GM12878 (cell line): Measurements from ENCODE around the gene CNKSR3. TPM values are rescaled to one million over a fixed set of nuclear protein-coding genes. Genes with fewer than 3 reads are reported as not detected.

Experiments used
- ATAC-seq: fragments of 200-7000 bp; cut with Tn5 transposase; 3 replicates; pipeline ENCODE4 v1.9.1; 2020; ENCODE audit warnings: mild to moderate bottlenecking, moderate library complexity
- BruUV-seq: library from RNA; stranded (reverse); fragments of 400-500 nt; replicated peaks from 2 replicates; lab custom pipeline; 2021; lab: Mats Ljungman, UMichigan
- CTCF ChIA-PET: fragments of 300-600 bp; sonication (Branson Sonifier 250); formaldehyde crosslinking; extraction: SDS; loops from one replicate; lab custom pipeline; 2021; ENCODE audit warnings: inconsistent platforms; lab: Yijun Ruan, JAX
- POLR2A ChIA-PET: fragments of 350-600 bp; formaldehyde crosslinking; extraction: SDS; loops from one replicate; lab custom pipeline; 2021; ENCODE audit warnings: inconsistent platforms; lab: Charles Lee
- RAD21 ChIA-PET: fragments of 300-600 bp; sonication (Branson Sonifier 250); formaldehyde crosslinking; loops from one replicate; lab custom pipeline; 2023; ENCODE audit warnings: antibody characterized with exemption; ENCODE audit not compliant: unreplicated experiment; lab: Charles Lee
- SMC1A ChIA-PET: fragments of 300-600 bp; sonication (Branson Sonifier 250); formaldehyde crosslinking; loops from one replicate; lab custom pipeline; 2023; ENCODE audit not compliant: unreplicated experiment, uncharacterized antibody; lab: Charles Lee
- DNase-seq: peaks from one replicate; pipeline ENCODE4 v3.0.0-alpha.2; 2011; ENCODE audit warnings: low read depth, low spot score
- FAIRE-seq: peaks from 3 replicates; lab custom pipeline; 2011; peaks lifted over from hg19 to GRCh38; lab: Jason Lieb, UNC
- H2AFZ ChIP-seq: 2 replicates; pipeline ENCODE4 v1.6.0; 2011; ENCODE audit warnings: low read depth, low read length, control low read depth; ENCODE audit not compliant: control insufficient read depth
- H3K27ac ChIP-seq: 2 replicates; pipeline ENCODE4 v1.5.1; 2011; ENCODE audit warnings: control low read depth; ENCODE audit not compliant: control insufficient read depth, insufficient read depth
- H3K27me3 ChIP-seq, 2 experiments: replicated peaks in 1 of 2; 2 replicates each; pipeline versions ENCODE4 v1.6.0 to v1.6.1; 2011; ENCODE audit warnings: low read length in 1 of 2; ENCODE audit not compliant: control insufficient read depth in 2 of 2, insufficient read depth in 2 of 2
- H3K36me3 ChIP-seq, 2 experiments: 2 replicates each; pipeline ENCODE4 v1.5.1; 2011; ENCODE audit warnings: low read length in 1 of 2; ENCODE audit not compliant: control insufficient read depth in 2 of 2, insufficient read depth in 2 of 2
- H3K4me1 ChIP-seq: 2 replicates; pipeline ENCODE4 v1.6.1; 2011; ENCODE audit warnings: mild to moderate bottlenecking, low read length, moderate library complexity, mixed read lengths; ENCODE audit not compliant: control insufficient read depth, insufficient read depth
- H3K4me2 ChIP-seq: 2 replicates; pipeline ENCODE4 v1.6.0; 2011; ENCODE audit warnings: control low read depth; ENCODE audit not compliant: control insufficient read depth, insufficient read depth
- H3K4me3 ChIP-seq: fragments of 200-600 bp; sonication (generic); 2 replicates; pipeline ENCODE4 v1.5.1; 2016
- H3K79me2 ChIP-seq: 2 replicates; pipeline ENCODE4 v1.6.0; 2011; ENCODE audit warnings: low read length; ENCODE audit not compliant: control insufficient read depth, insufficient read depth
- H3K9ac ChIP-seq: 2 replicates; pipeline ENCODE4 v1.8.0; 2011; ENCODE audit warnings: low read length, control low read depth, mixed read lengths; ENCODE audit not compliant: control insufficient read depth, insufficient read depth
- H3K9me3 ChIP-seq: replicated peaks from 3 replicates; pipeline ENCODE4 v1.5.1; 2011; ENCODE audit warnings: mild to moderate bottlenecking, low read length; ENCODE audit not compliant: control insufficient read depth, insufficient read depth
- H4K20me1 ChIP-seq: 2 replicates; pipeline ENCODE4 v1.6.0; 2011; ENCODE audit not compliant: control insufficient read depth, insufficient read depth
- JUND ChIP-seq: IDR thresholded peaks from 2 replicates; pipeline ENCODE4 v1.6.1; 2012; ENCODE audit warnings: low read depth, mild to moderate bottlenecking, low read length, improper control_type of control experiment, moderate library complexity
- KDM1A ChIP-seq: fragments of 200-600 bp; sonication (generic); IDR thresholded peaks from 2 replicates; pipeline ENCODE4 v1.6.1; 2016; ENCODE audit warnings: borderline replicate concordance
- LARP7 ChIP-seq: fragments of 450-650 bp; IDR thresholded peaks from 2 replicates; pipeline ENCODE4 v1.6.1; 2017; ENCODE audit warnings: mild to moderate bottlenecking
- NFYB ChIP-seq: IDR thresholded peaks from 2 replicates; pipeline ENCODE4 v1.6.1; 2011; ENCODE audit warnings: low read depth, mild to moderate bottlenecking, low read length, improper control_type of control experiment, moderate library complexity; ENCODE audit not compliant: insufficient read depth
- NRF1 ChIP-seq: conservative IDR thresholded peaks from 2 replicates; pipeline ENCODE4 v1.6.1; 2011; ENCODE audit warnings: mild to moderate bottlenecking, low read depth, low read length, improper control_type of control experiment
- RBBP5 ChIP-seq: fragments of 200-600 bp; sonication (generic); conservative IDR thresholded peaks from 2 replicates; pipeline ENCODE4 v1.6.1; 2016
- RELA ChIP-seq: fragments of 450-650 bp; IDR thresholded peaks from 2 replicates; pipeline ENCODE4 v1.8.0; 2014; ENCODE audit warnings: borderline replicate concordance; ENCODE audit not compliant: partially characterized antibody
- in situ Hi-C: fragments of 300-500 bp; cut with MboI; formaldehyde crosslinking; loops from 9 replicates; pipeline ENCODE4 v1.14.3; 2018; ENCODE audit warnings: mixed read lengths
- intact Hi-C: fragments of 100-400 bp; cut with micrococcal nuclease; formaldehyde crosslinking; loops from one replicate; pipeline ENCODE4 v1.14.2; 2022; ENCODE audit not compliant: unreplicated experiment
- polyA plus RNA-seq, 11 experiments: library from polyadenylated mRNA; depleted of rRNA in 4 of 11; unstranded in 6 of 11; stranded (reverse) in 5 of 11; fragments of >200 nt; fragmentation: Nextera tagmentation in 4 of 11; fragmentation: Illumina TruSeq in 1 of 11; extraction: Ambion mirVana in 4 of 11; extraction: Trizol in 1 of 11; gene quantifications; 1 replicate in 1 of 11; 2 replicates in 10 of 11; pipeline versions ENCODE4 v1.2.1 to v1.2.3, GENCODE V29; 2011 to 2016; ENCODE audit warnings: inconsistent platforms in 2 of 11, missing spikeins in 2 of 11, low read depth in 1 of 11
- total RNA-seq, 4 experiments: library from RNA; depleted of rRNA in 3 of 4; stranded (reverse); fragments of >200 nt in 3 of 4; fragmentation: Illumina TruSeq in 1 of 4; extraction: Trizol in 1 of 4; gene quantifications; 2 replicates each; pipeline versions ENCODE4 v1.2.1 to v1.2.3, GENCODE V29; 2013 to 2021
- TF ChIP-seq, protein P1 (sequence below): fragments of 450-650 bp; IDR thresholded peaks from 2 replicates; pipeline ENCODE4 v1.6.1; 2017; ENCODE audit warnings: mild to moderate bottlenecking, moderate library complexity
- TF ChIP-seq, protein P2 (sequence below): IDR thresholded peaks from 2 replicates; pipeline ENCODE4 v1.6.1; 2012; ENCODE audit warnings: low read length, inconsistent platforms
- TF ChIP-seq, protein P3 (sequence below): fragments of 450-650 bp; IDR thresholded peaks from 2 replicates; pipeline ENCODE4 v1.6.1; 2017; ENCODE audit warnings: antibody characterized with exemption, mild to moderate bottlenecking, moderate library complexity
- TF ChIP-seq, protein P4 (sequence below): IDR thresholded peaks from 2 replicates; pipeline ENCODE4 v1.6.1; 2012; ENCODE audit warnings: mild to moderate bottlenecking, low read depth, low read length
- TF ChIP-seq, protein P5 (sequence below): fragments of 450-650 bp; IDR thresholded peaks from 2 replicates; pipeline ENCODE4 v1.6.1; 2016; ENCODE audit warnings: mild to moderate bottlenecking

Gene CNKSR3
- total and polyA plus RNA-seq, 10 of the 15 experiments (the other 5 are each of a cell fraction or from before 2014, with no cell fraction given): under 0.01 to 0.48 (median 0.12) TPM; not detected in 2

DNA sequence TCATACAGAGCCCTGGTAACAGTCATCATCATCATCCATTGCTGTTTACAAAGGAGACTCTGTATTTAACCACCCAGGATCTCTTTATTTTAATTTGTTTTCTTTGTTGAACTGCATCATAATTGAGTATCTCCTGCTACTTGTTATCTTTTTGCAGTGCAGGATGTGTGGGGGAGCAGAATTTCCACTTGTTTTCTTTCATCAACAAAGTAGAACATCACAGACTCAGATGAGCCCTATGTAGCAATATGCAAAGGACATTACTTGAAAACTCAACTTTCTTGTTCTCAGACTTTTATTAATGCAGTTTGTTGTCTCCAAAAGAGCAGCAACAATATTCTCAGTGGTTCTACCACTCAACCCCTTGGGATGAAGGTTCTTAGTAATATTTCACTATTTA lies 115.2 kb downstream of the CNKSR3 start:
- H3K9me3 ChIP-seq: no peaks in the 10 kb centered on the region
- H3K9ac ChIP-seq: no peak overlapping the region
- H3K27me3 ChIP-seq: peaks cover 0 to 2% of the 10 kb centered on the region in 2 experiments; a peak in 1 of 4 replicates
- ATAC-seq: no peak
- no peak overlapping the region for H3K4me2 ChIP-seq
- BruUV-seq: no TSS peak
- intact Hi-C loops (no loop called here), in situ Hi-C loops (no loop called here)
- FAIRE-seq: no peak
- ChIA-PET RAD21 (no interaction called here), POLR2A (no interaction called here), CTCF (no interaction called here), SMC1A (no interaction called here)
- no peak overlapping the region for H3K4me3 ChIP-seq
- H3K79me2 ChIP-seq: no peaks in the 10 kb centered on the region
- no peaks in the 10 kb centered on the region for H3K36me3 ChIP-seq
- H4K20me1 ChIP-seq: no peaks in the 10 kb centered on the region
- no peak overlapping the region for H3K27ac ChIP-seq
- no peak for DNase-seq
- no peaks in the 10 kb centered on the region for H3K4me1 ChIP-seq
- H2AFZ ChIP-seq: no peak overlapping the region
- TF ChIP-seq NRF1 (no peak), NFYB (no peak), RBBP5 (no peak), RELA (no peak), KDM1A (no peak), LARP7 (no peak), JUND (no peak)
- TF ChIP-seq, protein P1, sequence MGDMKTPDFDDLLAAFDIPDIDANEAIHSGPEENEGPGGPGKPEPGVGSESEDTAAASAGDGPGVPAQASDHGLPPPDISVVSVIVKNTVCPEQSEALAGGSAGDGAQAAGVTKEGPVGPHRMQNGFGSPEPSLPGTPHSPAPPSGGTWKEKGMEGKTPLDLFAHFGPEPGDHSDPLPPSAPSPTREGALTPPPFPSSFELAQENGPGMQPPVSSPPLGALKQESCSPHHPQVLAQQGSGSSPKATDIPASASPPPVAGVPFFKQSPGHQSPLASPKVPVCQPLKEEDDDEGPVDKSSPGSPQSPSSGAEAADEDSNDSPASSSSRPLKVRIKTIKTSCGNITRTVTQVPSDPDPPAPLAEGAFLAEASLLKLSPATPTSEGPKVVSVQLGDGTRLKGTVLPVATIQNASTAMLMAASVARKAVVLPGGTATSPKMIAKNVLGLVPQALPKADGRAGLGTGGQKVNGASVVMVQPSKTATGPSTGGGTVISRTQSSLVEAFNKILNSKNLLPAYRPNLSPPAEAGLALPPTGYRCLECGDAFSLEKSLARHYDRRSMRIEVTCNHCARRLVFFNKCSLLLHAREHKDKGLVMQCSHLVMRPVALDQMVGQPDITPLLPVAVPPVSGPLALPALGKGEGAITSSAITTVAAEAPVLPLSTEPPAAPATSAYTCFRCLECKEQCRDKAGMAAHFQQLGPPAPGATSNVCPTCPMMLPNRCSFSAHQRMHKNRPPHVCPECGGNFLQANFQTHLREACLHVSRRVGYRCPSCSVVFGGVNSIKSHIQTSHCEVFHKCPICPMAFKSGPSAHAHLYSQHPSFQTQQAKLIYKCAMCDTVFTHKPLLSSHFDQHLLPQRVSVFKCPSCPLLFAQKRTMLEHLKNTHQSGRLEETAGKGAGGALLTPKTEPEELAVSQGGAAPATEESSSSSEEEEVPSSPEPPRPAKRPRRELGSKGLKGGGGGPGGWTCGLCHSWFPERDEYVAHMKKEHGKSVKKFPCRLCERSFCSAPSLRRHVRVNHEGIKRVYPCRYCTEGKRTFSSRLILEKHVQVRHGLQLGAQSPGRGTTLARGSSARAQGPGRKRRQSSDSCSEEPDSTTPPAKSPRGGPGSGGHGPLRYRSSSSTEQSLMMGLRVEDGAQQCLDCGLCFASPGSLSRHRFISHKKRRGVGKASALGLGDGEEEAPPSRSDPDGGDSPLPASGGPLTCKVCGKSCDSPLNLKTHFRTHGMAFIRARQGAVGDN: no peak
- TF ChIP-seq, protein P2, sequence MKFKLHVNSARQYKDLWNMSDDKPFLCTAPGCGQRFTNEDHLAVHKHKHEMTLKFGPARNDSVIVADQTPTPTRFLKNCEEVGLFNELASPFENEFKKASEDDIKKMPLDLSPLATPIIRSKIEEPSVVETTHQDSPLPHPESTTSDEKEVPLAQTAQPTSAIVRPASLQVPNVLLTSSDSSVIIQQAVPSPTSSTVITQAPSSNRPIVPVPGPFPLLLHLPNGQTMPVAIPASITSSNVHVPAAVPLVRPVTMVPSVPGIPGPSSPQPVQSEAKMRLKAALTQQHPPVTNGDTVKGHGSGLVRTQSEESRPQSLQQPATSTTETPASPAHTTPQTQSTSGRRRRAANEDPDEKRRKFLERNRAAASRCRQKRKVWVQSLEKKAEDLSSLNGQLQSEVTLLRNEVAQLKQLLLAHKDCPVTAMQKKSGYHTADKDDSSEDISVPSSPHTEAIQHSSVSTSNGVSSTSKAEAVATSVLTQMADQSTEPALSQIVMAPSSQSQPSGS: no peak
- TF ChIP-seq, protein P3, sequence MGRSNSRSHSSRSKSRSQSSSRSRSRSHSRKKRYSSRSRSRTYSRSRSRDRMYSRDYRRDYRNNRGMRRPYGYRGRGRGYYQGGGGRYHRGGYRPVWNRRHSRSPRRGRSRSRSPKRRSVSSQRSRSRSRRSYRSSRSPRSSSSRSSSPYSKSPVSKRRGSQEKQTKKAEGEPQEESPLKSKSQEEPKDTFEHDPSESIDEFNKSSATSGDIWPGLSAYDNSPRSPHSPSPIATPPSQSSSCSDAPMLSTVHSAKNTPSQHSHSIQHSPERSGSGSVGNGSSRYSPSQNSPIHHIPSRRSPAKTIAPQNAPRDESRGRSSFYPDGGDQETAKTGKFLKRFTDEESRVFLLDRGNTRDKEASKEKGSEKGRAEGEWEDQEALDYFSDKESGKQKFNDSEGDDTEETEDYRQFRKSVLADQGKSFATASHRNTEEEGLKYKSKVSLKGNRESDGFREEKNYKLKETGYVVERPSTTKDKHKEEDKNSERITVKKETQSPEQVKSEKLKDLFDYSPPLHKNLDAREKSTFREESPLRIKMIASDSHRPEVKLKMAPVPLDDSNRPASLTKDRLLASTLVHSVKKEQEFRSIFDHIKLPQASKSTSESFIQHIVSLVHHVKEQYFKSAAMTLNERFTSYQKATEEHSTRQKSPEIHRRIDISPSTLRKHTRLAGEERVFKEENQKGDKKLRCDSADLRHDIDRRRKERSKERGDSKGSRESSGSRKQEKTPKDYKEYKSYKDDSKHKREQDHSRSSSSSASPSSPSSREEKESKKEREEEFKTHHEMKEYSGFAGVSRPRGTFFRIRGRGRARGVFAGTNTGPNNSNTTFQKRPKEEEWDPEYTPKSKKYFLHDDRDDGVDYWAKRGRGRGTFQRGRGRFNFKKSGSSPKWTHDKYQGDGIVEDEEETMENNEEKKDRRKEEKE: no peak
- TF ChIP-seq, protein P4, sequence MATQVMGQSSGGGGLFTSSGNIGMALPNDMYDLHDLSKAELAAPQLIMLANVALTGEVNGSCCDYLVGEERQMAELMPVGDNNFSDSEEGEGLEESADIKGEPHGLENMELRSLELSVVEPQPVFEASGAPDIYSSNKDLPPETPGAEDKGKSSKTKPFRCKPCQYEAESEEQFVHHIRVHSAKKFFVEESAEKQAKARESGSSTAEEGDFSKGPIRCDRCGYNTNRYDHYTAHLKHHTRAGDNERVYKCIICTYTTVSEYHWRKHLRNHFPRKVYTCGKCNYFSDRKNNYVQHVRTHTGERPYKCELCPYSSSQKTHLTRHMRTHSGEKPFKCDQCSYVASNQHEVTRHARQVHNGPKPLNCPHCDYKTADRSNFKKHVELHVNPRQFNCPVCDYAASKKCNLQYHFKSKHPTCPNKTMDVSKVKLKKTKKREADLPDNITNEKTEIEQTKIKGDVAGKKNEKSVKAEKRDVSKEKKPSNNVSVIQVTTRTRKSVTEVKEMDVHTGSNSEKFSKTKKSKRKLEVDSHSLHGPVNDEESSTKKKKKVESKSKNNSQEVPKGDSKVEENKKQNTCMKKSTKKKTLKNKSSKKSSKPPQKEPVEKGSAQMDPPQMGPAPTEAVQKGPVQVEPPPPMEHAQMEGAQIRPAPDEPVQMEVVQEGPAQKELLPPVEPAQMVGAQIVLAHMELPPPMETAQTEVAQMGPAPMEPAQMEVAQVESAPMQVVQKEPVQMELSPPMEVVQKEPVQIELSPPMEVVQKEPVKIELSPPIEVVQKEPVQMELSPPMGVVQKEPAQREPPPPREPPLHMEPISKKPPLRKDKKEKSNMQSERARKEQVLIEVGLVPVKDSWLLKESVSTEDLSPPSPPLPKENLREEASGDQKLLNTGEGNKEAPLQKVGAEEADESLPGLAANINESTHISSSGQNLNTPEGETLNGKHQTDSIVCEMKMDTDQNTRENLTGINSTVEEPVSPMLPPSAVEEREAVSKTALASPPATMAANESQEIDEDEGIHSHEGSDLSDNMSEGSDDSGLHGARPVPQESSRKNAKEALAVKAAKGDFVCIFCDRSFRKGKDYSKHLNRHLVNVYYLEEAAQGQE: no peak
- TF ChIP-seq, protein P5, sequence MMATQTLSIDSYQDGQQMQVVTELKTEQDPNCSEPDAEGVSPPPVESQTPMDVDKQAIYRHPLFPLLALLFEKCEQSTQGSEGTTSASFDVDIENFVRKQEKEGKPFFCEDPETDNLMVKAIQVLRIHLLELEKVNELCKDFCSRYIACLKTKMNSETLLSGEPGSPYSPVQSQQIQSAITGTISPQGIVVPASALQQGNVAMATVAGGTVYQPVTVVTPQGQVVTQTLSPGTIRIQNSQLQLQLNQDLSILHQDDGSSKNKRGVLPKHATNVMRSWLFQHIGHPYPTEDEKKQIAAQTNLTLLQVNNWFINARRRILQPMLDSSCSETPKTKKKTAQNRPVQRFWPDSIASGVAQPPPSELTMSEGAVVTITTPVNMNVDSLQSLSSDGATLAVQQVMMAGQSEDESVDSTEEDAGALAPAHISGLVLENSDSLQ: no peak
